Ovary (tissue), 9 donors: ENCODE data around the gene SNX7. TPM values are rescaled to one million over a fixed set of nuclear protein-coding genes. Genes with fewer than 3 reads are reported as not detected.

Experiments
- DNase-seq, 5 donors: peaks; one replicate each; pipeline ENCODE4 v3.0.0-alpha.2; 2019 to 2020
- H3K27ac ChIP-seq, 2 donors: fragments of 200-600 bp; one replicate each; pipeline versions ENCODE4 v1.5.1 to v1.8.0; 2019 to 2022
- H3K27me3 ChIP-seq: fragments of 200-600 bp; one replicate; pipeline ENCODE4 v1.8.0; 2022
- H3K36me3 ChIP-seq: fragments of 200-600 bp; sonication (generic); one replicate; pipeline ENCODE4 v1.5.1; 2019
- H3K4me1 ChIP-seq: one replicate; pipeline ENCODE4 v1.8.1; 2013; ENCODE audit warnings: mild to moderate bottlenecking, moderate library complexity; ENCODE audit not compliant: insufficient read depth
- H3K4me3 ChIP-seq: fragments of 200-600 bp; sonication (generic); one replicate; pipeline ENCODE4 v1.5.1; 2017
- H3K9me3 ChIP-seq, 2 donors: fragments of 200-600 bp in 1 of 2; sonication (generic) in 1 of 2; one replicate each; pipeline versions ENCODE4 v1.5.1 to v1.8.1; 2013 to 2019; ENCODE audit warnings: mild to moderate bottlenecking in 1 of 2, moderate library complexity in 1 of 2
- CTCF ChIP-seq, 3 donors: fragments of 450-650 bp in 2 of 3; fragments of 200-600 bp in 1 of 3; IDR thresholded peaks; one replicate each; pipeline versions ENCODE4 v1.5.1 to v1.8.0; 2016 to 2022; ENCODE audit warnings: antibody characterized with exemption in 3 of 3, mild to moderate bottlenecking in 1 of 3
- EP300 ChIP-seq: sonication (generic); formaldehyde crosslinking; IDR thresholded peaks from one replicate; pipeline ENCODE4 v1.6.1; 2017; ENCODE audit warnings: antibody characterized with exemption
- POLR2A ChIP-seq: fragments of 450-650 bp; IDR thresholded peaks from one replicate; pipeline ENCODE4 v1.6.1; 2017; ENCODE audit warnings: antibody characterized with exemption, mild to moderate bottlenecking, moderate library complexity
- WGBS, 3 donors: extraction: QIAGEN DNeasy Blood & Tissue Kit in 1 of 3; methylation state at CpG; one replicate each; pipeline versions ENCODE4 v1.1.5 to v1.1.7; 2013 to 2017; 5-methylcytosine and 5-hydroxymethylcytosine counted together
- intact Hi-C, 4 donors: fragments of 100-400 bp; cut with DNase I; formaldehyde crosslinking; loops; one replicate each; pipeline versions ENCODE4 v1.11.0 to v1.15.1; 2022 to 2023
- polyA plus RNA-seq, 2 donors: library from polyadenylated mRNA; stranded (reverse); fragments of 200-250 nt in 1 of 2; fragments of 350-450 nt in 1 of 2; fragmentation: Illumina TruSeq in 1 of 2; extraction: RNeasy Lipid Tissue Mini Kit (QIAGEN cat#74804) in 1 of 2; gene quantifications; one replicate each; pipeline ENCODE4 v1.2.3, GENCODE V29; 2013 to 2014
- total RNA-seq, 7 donors: library from RNA; depleted of rRNA in 2 of 7; stranded (reverse); fragments of >200 nt in 2 of 7; fragmentation: NEBNext Ultra II Directional in 3 of 7; extraction: Animal tissue kit (Norgen Biotek cat#: 25700) in 3 of 7; gene quantifications; one replicate each; pipeline versions ENCODE4 v1.1.0 to v1.2.4, GENCODE V29; 2016 to 2023
- donor health status: DM: no; HTN: no; CAD: no; lungs with moderate emphysema.
- donor health status: DM: no; HTN: no; CAD: no.
- donor health status: Bipolar disorder and iron deficiency.
- donor health status: DM: yes; HTN: yes; CAD: no.
- donor health status: DM: no; HTN: no; CAD: no.
- donor health status: DM: yes; HTN: yes; CAD: no.

The SNX7 gene
- total and polyA plus RNA-seq, 9 donors: 5.4 to 33.0 (median 11.7) TPM

GRCh38 chr1:98723574-98723973, 62.1 kb downstream of the SNX7 start:
- no peaks in the 10 kb centered on the region for H3K9me3 ChIP-seq
- H3K4me1 ChIP-seq: no peaks in the 10 kb centered on the region
- H3K4me3 ChIP-seq: no peak overlapping the region
- no peaks in the 10 kb centered on the region for H3K27me3 ChIP-seq
- DNase-seq: no peak
- H3K27ac ChIP-seq: no peak overlapping the region
- TF ChIP-seq CTCF (IDR thresholded peaks at IDR 0.05): no peak
- no peak for TF ChIP-seq EP300
- no peak for TF ChIP-seq POLR2A
- no peaks in the 10 kb centered on the region for H3K36me3 ChIP-seq
- 78 to 86% (median 84%) methylated on average over 8 of the region's 8 CpGs for WGBS, 3 donors
- intact Hi-C loops: no loop called here

- 80 to 91% (median 81%) methylated on average over 9 of the region's 9 CpGs for WGBS, 3 donors
- no peaks in the 10 kb centered on the region for H3K9me3 ChIP-seq
- H3K27me3 ChIP-seq: no peaks in the 10 kb centered on the region
- no peak for DNase-seq
- no peak overlapping the region for H3K27ac ChIP-seq
- TF ChIP-seq EP300: no peak
- no peak for TF ChIP-seq CTCF (IDR thresholded peaks at IDR 0.05)
- TF ChIP-seq POLR2A: no peak
- H3K4me1 ChIP-seq: no peaks in the 10 kb centered on the region
- H3K36me3 ChIP-seq: no peaks in the 10 kb centered on the region
- no peak overlapping the region for H3K4me3 ChIP-seq
- intact Hi-C loops: no loop called here
These were observed 71.7 kb downstream of the SNX7 start for GRCh38 chr1:98732985-98733781.

- intact Hi-C loops: no loop called here
- no peak for DNase-seq
- Histone ChIP-seq H3K36me3 (no peaks in the 10 kb centered on the region), H3K4me1 (no peaks in the 10 kb centered on the region), H3K27me3 (no peaks in the 10 kb centered on the region), H3K4me3 (no peak overlapping the region), H3K9me3 (no peaks in the 10 kb centered on the region), H3K27ac (no peak overlapping the region)
- TF ChIP-seq CTCF (IDR thresholded peaks at IDR 0.05) (no peak), POLR2A (no peak)
These were observed 72.2 kb downstream of the SNX7 start for GRCh38 chr1:98733782-98734112.

GRCh38 chr1:98735756-98736155, 74.2 kb downstream of the SNX7 start:
- intact Hi-C loops: no loop called here
- H3K4me3 ChIP-seq: no peak overlapping the region

More at GRCh38 chr1:98735756-98736155, 74.2 kb downstream of the SNX7 start:
- DNase-seq: no peak
- Histone ChIP-seq H3K27ac (no peak overlapping the region), H3K27me3 (no peaks in the 10 kb centered on the region), H3K9me3 (no peaks in the 10 kb centered on the region), H3K36me3 (no peaks in the 10 kb centered on the region), H3K4me1 (no peaks in the 10 kb centered on the region)
- TF ChIP-seq CTCF (IDR thresholded peaks at IDR 0.05) (no peak), POLR2A (no peak), EP300 (no peak)
